Mammary epithelial cell (primary cell): Measurements from ENCODE around the gene MTG2.

Experiments
- EZH2 ChIP-seq: IDR thresholded peaks from 2 replicates; pipeline ENCODE4 v1.6.1; 2012; ENCODE audit warnings: low read length, inconsistent platforms, borderline replicate concordance
- TF ChIP-seq, protein P1 (sequence below), 2 donors: IDR thresholded peaks in 1 of 2; conservative IDR thresholded peaks in 1 of 2; 2 replicates each; pipeline ENCODE4 v1.5.1; 2011 to 2012; ENCODE audit warnings: inconsistent platforms in 2 of 2, low read length in 2 of 2, mild to moderate bottlenecking in 2 of 2, control low read depth in 1 of 2, low read depth in 1 of 2; ENCODE audit not compliant: insufficient read depth in 1 of 2; ENCODE audit errors: extremely low read depth in 1 of 2

DNA sequence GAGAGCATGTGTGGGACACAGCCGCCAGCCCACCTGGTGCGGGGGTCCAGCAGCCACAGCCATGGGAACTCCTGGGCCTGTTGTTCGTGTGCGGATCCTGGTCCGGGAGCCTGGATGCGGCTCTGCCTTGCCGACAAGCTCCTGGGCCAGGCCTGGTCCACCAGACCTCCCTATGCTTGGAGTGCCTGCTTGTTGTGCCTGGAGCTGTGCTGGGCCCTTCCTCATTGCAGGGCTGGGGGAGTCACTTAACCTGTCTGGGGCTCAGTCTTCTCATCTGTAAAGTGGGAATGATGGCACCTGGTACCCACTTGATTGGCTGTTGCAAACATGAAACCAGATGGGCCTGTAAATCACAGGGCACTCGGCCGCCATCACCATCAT, 52.9 kb downstream of the MTG2 start:
- TF ChIP-seq, protein P1, sequence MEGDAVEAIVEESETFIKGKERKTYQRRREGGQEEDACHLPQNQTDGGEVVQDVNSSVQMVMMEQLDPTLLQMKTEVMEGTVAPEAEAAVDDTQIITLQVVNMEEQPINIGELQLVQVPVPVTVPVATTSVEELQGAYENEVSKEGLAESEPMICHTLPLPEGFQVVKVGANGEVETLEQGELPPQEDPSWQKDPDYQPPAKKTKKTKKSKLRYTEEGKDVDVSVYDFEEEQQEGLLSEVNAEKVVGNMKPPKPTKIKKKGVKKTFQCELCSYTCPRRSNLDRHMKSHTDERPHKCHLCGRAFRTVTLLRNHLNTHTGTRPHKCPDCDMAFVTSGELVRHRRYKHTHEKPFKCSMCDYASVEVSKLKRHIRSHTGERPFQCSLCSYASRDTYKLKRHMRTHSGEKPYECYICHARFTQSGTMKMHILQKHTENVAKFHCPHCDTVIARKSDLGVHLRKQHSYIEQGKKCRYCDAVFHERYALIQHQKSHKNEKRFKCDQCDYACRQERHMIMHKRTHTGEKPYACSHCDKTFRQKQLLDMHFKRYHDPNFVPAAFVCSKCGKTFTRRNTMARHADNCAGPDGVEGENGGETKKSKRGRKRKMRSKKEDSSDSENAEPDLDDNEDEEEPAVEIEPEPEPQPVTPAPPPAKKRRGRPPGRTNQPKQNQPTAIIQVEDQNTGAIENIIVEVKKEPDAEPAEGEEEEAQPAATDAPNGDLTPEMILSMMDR (conservative IDR thresholded peaks at IDR 0.05 in 1 of 2, IDR thresholded peaks at IDR 0.05 in 1 of 2; ENCODE audit: extremely low read depth in 1 of 2, insufficient read depth in 1 of 2, low read depth in 1 of 2, low read length in 2 of 2), result no peak
- no peak for TF ChIP-seq EZH2
